OCI-LY1 (cell line): Measurements from ENCODE around the gene ZNF438.

Source experiments
- EZH2 ChIP-seq: fragments of 200-600 bp; sonication (generic), shearing (Covaris generic); IDR thresholded peaks from 2 replicates; pipeline ENCODE4 v1.8.0; 2017; ENCODE audit warnings: borderline replicate concordance, mixed run types, mild to moderate bottlenecking, antibody characterized with exemption, low read length, moderate library complexity, mixed read lengths
- TF ChIP-seq, protein P1 (sequence below): fragments of 200-600 bp; sonication (generic), shearing (Covaris generic); IDR thresholded peaks from 2 replicates; pipeline ENCODE4 v1.5.1; 2017; ENCODE audit warnings: mild to moderate bottlenecking, antibody characterized with exemption, low read length, moderate library complexity, mixed read lengths

- TF ChIP-seq, protein P1, sequence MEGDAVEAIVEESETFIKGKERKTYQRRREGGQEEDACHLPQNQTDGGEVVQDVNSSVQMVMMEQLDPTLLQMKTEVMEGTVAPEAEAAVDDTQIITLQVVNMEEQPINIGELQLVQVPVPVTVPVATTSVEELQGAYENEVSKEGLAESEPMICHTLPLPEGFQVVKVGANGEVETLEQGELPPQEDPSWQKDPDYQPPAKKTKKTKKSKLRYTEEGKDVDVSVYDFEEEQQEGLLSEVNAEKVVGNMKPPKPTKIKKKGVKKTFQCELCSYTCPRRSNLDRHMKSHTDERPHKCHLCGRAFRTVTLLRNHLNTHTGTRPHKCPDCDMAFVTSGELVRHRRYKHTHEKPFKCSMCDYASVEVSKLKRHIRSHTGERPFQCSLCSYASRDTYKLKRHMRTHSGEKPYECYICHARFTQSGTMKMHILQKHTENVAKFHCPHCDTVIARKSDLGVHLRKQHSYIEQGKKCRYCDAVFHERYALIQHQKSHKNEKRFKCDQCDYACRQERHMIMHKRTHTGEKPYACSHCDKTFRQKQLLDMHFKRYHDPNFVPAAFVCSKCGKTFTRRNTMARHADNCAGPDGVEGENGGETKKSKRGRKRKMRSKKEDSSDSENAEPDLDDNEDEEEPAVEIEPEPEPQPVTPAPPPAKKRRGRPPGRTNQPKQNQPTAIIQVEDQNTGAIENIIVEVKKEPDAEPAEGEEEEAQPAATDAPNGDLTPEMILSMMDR = no peak
- no peak for TF ChIP-seq EZH2
Measured at GRCh38 chr10:30847642-30848041, 184.0 kb downstream of the ZNF438 start.
